Fibroblast of pulmonary artery (primary cell): ENCODE results near the gene PSME3.

Experiments used
- DNase-seq: peaks from one replicate; pipeline ENCODE4 v3.0.0-alpha.2; 2010; ENCODE audit warnings: low read depth
- H3K4me3 ChIP-seq: replicated peaks from 2 replicates; pipeline ENCODE4 v1.5.1; 2011; ENCODE audit warnings: low read depth, mild to moderate bottlenecking, control low read depth, low read length, moderate library complexity
- TF ChIP-seq, protein P1 (sequence below): IDR thresholded peaks from 2 replicates; pipeline ENCODE4 v1.5.1; 2011; ENCODE audit warnings: mild to moderate bottlenecking, control low read depth, low read length, inconsistent platforms; ENCODE audit errors: missing control alignments

PSME3 gene

GRCh38 chr17:42817866-42818265 lies 15.3 kb upstream of the PSME3 start:
- DNase-seq: peak; percentile 12
- TF ChIP-seq, protein P1, sequence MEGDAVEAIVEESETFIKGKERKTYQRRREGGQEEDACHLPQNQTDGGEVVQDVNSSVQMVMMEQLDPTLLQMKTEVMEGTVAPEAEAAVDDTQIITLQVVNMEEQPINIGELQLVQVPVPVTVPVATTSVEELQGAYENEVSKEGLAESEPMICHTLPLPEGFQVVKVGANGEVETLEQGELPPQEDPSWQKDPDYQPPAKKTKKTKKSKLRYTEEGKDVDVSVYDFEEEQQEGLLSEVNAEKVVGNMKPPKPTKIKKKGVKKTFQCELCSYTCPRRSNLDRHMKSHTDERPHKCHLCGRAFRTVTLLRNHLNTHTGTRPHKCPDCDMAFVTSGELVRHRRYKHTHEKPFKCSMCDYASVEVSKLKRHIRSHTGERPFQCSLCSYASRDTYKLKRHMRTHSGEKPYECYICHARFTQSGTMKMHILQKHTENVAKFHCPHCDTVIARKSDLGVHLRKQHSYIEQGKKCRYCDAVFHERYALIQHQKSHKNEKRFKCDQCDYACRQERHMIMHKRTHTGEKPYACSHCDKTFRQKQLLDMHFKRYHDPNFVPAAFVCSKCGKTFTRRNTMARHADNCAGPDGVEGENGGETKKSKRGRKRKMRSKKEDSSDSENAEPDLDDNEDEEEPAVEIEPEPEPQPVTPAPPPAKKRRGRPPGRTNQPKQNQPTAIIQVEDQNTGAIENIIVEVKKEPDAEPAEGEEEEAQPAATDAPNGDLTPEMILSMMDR: no peak
- H3K4me3 ChIP-seq: no peak overlapping the region

GRCh38 chr17:42818379-42818778 lies 14.8 kb upstream of the PSME3 start:
- TF ChIP-seq, protein P1: no peak
- peak; percentile 46 for DNase-seq
- no peak overlapping the region for H3K4me3 ChIP-seq

- TF ChIP-seq, protein P1: peak; percentile 82
- peak; percentile 70 for DNase-seq
- H3K4me3 ChIP-seq: no peak overlapping the region
Observed at GRCh38 chr17:42819939-42820535, 13.2 kb upstream of the PSME3 start.

- DNase-seq: no peak
- TF ChIP-seq, protein P1: no peak
- no peak overlapping the region for H3K4me3 ChIP-seq
Observed at GRCh38 chr17:42821176-42821575, 12.0 kb upstream of the PSME3 start.

- H3K4me3 ChIP-seq: no peak overlapping the region
- TF ChIP-seq, protein P1: no peak
- no peak for DNase-seq
Observed at GRCh38 chr17:42827472-42827871, 5.7 kb upstream of the PSME3 start.

DNA sequence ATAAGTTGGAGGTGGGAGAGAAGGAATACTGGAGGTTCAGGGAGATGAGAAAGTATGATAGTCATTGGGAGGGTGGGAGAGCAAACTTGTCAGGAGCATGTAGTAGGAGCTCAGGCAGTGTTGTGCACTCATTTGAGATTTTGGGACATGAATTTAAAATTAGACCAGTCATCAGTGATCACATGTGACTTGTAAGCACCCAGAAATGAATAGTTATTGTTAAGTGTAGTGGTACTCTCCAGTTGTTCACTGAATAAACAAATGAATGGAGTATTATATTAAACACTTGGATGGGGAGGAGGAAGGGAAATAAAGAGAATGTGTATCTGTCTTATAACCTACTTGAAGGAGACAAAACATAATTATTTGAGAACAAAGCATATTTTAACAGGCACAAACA lies 2.2 kb upstream of the PSME3 start:
- no peak for DNase-seq
- no peak overlapping the region for H3K4me3 ChIP-seq
- TF ChIP-seq, protein P1: no peak

DNA sequence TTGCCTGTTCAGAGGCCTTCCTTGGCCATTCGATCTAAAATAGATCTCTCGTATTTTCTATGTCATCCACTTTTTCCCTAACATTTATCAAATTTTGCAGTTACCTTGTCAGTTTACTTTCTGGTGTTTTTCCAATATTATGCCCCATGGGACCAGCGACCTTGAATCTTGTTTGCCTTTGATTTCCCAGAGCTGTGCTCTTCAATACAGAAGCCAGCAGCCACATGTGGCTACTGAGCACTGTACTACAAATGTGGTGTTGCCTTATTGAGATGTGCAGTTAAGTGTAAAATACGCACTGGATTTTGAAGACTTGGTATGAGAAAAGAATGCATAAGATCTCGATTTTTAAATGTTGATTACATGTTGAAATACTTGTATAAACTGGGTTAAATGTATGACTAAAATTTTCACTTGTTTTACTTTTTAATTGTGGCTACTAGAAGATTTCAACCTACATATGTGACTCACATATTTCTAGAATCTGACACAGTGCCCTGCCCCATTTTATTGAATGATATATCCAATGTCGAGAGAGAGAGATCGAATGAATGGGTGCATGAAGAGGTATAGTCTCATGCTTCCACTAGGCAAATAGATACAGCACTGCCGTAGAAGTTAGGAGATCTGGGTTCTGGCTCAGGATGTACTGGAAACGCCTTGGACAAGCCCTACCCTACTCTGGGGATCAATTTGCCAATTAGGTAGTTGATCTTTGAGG lies 824 bp upstream of the PSME3 start:
- DNase-seq: no peak
- TF ChIP-seq, protein P1: no peak
- H3K4me3 ChIP-seq: peak overlapping the region; percentile 99
